Islet of Langerhans (tissue), 1 donor: ENCODE measurements around the gene PCGF6.
"Not testable (repeated sequence)": the region's sequence is repeated elsewhere in the genome, so short reads cannot be mapped to it uniquely, and the experiment has no call there.

Experiments used
- FAIRE-seq: peaks from one replicate; lab custom pipeline; 2011; peaks lifted over from hg19 to GRCh38; lab: Jason Lieb, UNC

The PCGF6 gene

DNA sequence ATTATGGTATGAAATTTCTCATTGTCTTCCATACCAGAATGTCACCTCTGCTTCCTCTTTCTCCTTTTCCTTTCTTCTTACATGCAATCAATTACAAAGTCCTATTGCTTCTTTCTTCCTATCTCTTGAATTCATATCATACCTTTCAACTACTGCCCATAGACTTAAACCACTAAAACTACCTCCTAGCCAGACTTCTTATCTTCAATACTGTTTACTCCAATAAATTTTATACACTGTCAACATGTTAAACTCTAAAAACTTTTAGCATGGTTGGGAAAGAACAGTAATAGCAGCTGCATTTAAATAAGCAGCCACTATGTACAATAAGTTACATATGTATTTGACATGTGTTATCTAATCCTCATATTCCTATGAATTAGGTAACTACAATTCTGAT is 34.9 kb downstream of the PCGF6 start:
- no peak for FAIRE-seq

DNA sequence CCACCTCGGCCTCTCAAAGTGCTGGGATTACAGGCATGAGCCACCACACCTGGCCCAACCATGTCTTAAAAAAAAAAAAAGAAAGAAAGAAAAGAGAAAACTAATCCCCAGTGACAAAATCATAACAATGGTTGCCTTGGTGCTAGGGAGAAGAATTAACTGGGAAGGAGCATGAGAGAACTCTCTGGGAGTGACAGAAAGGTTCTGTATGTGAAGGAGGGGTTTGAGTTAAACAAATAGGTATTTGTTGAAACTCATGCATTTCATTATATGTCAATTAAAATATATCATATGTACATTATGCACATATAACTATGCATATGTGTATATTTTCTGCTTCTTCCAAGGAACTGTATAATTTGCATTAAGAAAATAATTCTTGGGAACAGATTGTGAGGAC is 40.7 kb downstream of the PCGF6 start:
- FAIRE-seq = no peak

DNA sequence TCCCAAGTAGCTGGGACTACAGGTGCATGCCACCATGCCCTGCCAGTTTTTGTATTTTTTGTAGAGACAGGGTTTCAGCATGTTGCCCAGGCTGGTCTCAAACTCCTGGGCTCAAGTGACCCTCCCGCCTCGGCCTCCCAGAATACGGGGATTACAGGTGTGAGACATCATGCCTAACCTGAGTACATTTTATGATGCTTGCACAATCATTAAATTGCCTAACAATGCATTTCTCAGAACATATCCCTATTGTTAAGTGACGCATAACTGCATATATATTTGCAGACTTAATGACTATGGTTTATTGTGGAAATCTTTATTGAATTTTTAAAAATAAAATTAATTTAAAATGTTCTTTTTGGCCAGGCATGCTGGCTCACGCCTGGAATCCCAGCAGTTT is 43.3 kb downstream of the PCGF6 start:
- FAIRE-seq = no peak

- FAIRE-seq = no peak
Measured at GRCh38 chr10:103295374-103296015, 55.4 kb downstream of the PCGF6 start.

GRCh38 chr10:103291588-103291987 is 59.4 kb downstream of the PCGF6 start:
- FAIRE-seq = no peak

GRCh38 chr10:103287992-103288391 is 62.9 kb downstream of the PCGF6 start:
- FAIRE-seq = no peak

- FAIRE-seq = no peak
Measured at GRCh38 chr10:103284170-103284569, 66.8 kb downstream of the PCGF6 start.

DNA sequence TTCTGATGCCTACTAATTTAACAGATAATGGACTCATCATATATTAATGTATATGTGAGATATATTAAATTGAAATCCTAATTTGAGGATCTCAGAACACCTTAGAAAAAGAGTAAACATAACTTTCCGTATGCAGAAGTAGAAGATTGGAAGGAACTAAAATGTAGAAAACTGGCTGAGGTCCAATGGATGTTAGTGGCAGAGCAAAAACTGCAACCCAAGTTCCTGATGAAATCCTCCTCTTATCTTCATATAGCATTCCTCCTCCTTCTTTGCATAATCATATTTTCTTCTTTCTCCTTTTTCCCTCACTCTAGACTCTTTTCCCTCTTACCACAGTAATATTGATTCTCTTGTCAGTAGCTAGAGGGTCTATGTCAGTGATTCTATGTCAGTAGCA is 68.0 kb downstream of the PCGF6 start:
- FAIRE-seq = no peak

- no peak for FAIRE-seq
Measured at GRCh38 chr10:103281753-103282152, 69.2 kb downstream of the PCGF6 start.

- no peak for FAIRE-seq
Measured at GRCh38 chr10:103280506-103280905, 70.4 kb downstream of the PCGF6 start.

DNA sequence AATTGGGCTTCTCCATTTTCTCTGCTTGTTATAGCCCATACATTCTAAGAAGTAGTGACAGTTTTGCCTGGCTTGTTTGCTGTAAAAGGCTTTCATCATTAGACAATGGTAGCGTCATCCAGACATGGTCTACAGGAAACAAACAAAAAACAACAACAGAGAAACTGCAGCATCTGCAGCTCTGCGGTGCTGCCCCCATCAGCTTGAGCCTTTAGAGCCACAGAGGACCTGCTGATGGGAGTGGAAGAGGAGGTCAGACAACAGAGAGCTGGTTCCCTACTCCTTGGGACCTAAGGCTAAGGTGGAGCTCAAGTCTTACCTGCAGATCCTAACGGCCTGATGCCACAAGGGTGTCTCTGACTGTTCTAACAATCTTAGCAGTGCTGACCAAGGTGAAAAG is 70.9 kb downstream of the PCGF6 start:
- FAIRE-seq = no peak

- FAIRE-seq = no peak
Measured at GRCh38 chr10:103278862-103279298, 72.1 kb downstream of the PCGF6 start.

GRCh38 chr10:103278537-103278823 is 72.5 kb downstream of the PCGF6 start:
- no peak for FAIRE-seq

- FAIRE-seq = no peak
Measured at GRCh38 chr10:103277713-103278536, 73.0 kb downstream of the PCGF6 start.

DNA sequence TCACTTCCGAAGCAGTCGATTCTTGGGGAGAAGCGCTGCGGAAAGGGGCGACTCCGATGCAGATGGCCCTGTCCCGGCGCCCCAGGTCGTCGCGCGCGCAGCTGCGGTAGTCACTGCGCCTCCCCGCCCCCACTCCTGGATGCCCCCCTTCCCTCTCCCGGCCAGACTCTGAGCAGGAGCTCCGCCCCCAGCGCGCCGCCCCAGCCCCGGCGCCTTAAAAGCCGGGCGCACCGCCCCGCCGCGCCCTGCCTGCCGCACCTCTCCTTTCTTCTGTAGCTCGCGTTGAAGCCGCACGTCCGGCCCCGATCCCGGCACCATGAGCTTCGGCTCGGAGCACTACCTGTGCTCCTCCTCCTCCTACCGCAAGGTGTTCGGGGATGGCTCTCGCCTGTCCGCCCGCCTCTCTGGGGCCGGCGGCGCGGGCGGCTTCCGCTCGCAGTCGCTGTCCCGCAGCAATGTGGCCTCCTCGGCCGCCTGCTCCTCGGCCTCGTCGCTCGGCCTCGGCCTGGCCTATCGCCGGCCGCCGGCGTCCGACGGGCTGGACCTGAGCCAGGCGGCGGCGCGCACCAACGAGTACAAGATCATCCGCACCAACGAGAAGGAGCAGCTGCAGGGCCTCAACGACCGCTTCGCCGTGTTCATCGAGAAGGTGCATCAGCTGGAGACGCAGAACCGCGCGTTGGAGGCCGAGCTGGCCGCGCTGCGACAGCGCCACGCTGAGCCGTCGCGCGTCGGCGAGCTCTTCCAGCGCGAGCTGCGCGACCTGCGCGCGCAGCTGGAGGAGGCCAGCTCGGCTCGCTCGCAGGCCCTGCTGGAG is 73.8 kb downstream of the PCGF6 start, which contains the start of gene INA:
Gene INA (plus strand): TSS at position 243 of the 817 bp plus-strand sequence. CDS start 74 bp downstream, at position 317.
- no peak for FAIRE-seq

DNA sequence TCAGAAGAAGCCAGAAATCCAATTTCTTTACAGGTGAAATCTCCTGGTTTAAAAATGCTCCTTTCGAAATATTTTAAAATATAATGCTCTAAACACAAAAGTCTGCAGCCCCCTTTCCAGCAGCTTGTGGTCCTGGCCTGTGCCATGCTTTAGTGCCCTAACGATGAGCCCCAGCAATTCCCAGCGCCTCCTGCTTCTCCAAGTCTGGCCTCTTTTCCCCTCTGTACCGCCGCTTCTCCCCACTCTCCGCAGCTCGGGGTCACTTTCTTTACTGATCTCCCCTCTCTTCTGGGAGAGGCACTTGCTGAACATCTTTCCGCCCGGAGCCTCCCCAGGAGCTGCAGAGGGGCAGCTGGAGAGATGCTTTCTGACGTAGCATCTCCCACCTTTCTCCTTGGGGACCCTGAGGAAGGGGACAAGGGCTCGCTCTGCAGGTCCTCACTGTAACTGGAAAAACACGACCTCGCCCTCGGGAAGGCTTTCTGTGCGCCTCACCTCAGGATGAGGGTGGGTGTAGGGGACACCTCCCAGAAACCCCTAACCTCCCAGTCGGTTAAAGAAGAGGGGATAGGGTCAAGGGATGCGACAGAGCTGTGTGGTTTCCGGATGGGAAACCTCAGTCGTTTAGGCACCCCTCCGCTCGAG is 74.6 kb downstream of the PCGF6 start:
- no peak for FAIRE-seq

- FAIRE-seq = no peak
Measured at GRCh38 chr10:103273041-103273441, 77.9 kb downstream of the PCGF6 start.

GRCh38 chr10:103265717-103266329 is 85.1 kb downstream of the PCGF6 start:
- FAIRE-seq = no peak

DNA sequence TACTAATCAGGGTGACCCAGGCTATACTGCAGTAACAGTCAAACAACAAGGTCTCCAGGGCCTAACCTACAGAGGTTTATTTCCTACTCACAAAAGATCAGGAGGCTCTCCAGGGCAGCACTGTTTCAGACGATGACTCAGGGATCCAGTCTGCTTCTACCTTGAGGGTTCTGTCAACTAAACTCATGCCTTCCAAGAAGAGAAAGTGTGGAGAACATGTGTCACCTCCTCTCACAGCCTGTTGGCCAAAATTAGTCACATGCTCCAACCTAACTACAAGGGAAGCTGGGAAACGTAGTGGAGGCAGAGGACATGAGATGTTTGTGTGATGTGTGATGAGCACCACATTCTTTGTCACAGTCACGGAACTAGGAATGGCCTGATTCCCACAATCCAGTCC is 88.7 kb downstream of the PCGF6 start:
- FAIRE-seq = no peak

DNA sequence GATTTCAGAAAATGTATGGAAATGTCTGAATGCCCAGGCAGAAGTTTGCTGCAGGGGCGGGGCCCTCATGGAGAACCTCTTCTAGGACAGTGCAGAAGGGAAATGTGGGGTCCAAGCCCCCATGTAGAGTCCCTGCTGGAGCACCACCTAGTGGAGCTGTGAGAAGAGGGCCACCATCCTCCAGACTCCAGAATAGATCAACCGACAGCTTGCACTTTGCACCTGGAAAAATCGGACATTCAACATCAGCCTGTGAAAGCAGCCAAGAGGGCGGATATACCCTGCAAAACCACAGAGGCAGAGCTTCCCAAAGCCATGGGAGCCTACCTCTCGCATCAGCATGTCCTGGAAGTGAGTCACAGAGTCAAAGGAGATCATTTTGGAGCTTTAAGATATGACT is 91.0 kb downstream of the PCGF6 start:
- FAIRE-seq = no peak

DNA sequence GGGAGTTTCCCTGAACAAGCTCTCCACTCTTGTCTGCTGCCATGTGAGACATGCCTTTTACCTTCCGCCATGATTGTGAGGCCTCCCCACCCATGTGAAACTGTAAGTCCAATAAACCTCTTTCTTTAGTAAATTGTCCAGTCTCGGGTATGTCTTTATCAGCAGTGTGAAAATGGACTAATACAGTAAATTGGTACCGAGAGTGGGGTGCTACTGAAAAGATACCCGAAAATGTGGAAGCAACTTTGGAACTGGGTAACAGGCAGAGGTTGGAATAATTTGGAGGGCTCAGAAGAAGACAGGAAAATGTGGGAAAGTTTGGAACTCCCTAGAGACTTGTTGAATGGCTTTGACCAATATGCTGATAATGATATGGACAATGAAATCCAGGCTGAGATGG is 92.0 kb downstream of the PCGF6 start:
- not testable (repeated sequence) for FAIRE-seq

DNA sequence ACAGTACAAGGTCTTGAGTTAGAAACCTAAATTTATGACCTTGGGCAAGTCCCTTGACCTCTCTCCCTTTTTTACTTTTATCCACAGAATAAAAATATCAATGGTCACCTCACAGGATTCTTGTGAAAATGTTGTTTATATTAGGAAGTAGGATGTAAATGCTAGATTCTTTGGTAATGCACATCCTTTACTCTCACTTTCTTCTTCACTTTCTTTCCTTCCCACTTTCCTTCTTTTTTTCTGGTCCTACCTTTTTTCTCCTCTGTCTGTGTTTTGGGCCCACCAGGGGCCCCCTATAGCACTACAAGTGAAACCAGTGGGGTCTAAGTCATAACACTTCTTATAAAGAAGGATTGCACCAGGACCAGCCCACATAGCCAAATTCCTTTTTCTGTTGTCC is 93.1 kb downstream of the PCGF6 start:
- FAIRE-seq = no peak
